Effector CD8-positive, alpha-beta T cell (primary cell): ENCODE measurements around the gene MRPS35.

Experiments used
- DNase-seq: peaks from one replicate; lab custom pipeline; 2025; lab: John Stamatoyannopoulos, UW

Gene MRPS35

DNA sequence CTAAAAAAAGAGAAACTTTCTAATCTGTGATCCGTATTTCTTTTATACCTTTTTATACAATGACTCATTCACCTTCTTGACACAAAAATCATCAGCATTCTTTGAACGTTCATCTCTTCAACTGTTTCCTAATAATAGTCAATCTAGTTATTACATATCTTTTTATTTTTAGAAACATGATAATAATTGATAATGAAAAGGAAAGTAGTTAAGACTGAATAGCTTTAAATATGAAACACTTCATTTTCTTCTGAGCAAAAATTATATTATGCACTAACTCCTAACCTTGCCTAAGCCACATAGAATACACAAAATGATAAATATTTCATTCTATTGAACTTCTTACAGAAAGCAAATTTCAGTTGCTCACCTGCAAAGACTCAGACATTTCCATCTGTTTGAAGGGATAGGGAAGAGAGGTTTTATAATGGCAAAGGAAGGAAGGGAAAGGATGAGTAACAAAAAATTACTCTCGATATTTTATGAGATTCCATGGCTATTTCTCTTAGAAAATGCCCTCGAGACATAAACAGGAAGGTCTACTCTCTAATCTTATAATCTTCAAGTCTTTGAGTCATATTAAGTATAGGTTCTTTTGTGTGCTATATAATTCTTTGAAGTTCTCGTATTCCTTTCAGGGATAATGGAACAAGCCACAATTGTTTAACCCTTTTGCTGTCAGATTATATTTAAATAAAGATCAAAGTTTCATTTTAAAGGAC is 61.9 kb downstream of the MRPS35 start:
- no peak for DNase-seq

DNA sequence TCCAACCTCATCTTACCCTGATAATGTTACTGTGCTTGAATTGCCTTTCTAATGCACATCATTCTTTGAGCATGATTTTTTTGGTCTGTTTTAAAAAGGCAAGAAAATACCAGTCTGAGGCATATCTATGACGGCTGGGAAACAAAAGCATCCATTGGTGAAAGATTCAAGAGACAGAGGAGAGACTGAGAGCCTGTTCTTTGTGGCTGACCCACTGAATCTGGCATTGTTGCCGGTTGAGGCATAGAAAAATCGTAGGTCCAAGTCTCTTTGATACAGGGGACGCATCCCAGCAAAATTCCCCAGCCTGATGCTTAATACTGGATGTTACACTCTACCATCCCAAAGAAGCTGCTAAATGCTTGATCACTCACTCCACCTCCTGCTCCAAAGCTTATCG is 66.5 kb downstream of the MRPS35 start:
- no peak for DNase-seq

DNA sequence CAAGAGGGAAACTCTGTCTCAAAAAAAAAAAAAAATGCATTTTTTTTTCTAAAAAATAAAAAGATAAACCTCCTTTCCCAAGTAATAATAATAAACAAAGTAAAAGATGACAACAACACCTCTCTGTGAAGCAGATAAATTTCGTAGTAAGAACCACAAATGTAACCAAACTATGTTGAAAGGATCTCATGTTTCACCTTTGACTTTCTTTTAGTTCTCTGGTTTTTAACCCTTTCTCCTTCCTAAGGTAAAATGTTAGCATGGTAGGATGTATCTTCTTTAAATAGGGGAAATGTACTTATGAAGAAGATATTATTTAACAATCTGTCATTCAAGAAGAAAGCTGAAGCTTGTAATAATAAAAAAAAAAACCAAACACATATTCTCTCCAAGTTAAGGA is 67.6 kb downstream of the MRPS35 start:
- no peak for DNase-seq

DNA sequence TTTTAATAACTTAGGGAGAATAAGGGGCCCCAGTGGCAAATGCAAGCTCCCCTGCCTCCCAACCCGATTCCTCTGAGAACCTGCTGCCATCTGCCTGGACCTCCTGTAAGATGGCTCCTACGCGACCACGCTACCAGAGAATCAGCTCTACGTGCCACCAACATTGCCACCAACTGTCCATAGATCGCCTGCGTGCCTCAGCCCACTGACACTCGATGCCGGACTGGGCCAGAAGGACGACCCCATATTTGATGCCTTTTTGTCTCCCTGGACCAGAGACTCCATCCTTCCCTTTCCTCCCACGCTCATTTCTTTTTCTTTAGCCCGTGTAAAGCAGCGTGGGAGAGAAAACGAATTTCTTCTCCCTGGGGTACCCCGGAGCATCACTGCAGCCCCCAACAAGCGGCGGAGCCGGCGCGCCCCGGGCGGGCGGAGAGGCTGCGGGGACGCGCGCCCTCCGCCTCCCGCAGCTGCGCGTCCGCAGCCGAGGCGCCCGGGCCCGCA is 68.8 kb downstream of the MRPS35 start:
- DNase-seq: no peak

DNA sequence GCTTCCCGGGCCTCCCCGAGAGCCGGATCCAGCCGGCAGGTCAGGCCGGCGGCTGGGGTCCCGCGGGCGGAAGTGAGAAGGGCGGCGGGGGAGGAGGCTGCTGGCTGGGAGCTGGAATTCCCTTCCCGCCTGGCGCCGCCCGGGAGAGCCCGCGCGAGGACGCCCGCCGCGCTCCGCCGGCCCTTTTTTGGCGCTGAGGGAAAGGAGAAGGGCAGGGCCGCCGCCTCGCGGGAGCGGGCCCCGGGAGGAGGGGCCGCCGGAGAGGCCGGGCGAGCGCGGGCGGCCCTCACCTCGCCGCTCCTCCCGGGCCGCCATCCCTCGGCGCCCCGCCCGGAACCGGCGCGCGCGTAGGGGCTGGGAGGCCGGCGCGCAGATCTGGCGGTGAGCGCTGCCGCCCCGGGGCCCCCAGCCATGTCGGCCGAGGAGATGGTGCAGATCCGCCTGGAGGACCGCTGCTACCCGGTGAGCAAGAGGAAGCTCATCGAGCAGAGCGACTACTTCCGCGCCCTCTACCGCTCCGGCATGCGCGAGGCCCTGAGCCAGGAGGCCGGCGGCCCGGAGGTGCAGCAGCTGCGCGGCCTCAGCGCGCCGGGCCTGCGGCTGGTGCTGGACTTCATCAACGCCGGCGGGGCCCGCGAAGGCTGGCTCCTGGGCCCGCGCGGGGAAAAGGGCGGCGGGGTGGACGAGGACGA is 69.4 kb downstream of the MRPS35 start, which contains the start of the genes KLHL42 and MANSC4:
TSS of gene KLHL42 (plus strand) at position 314 of the 692 bp plus-strand sequence. CDS start at position 412, 98 bp downstream.
TSS of gene MANSC4 (minus strand) at position 317 of the 692 bp plus-strand sequence. CDS start 8,960 bp downstream, outside the sequence.
- peak; percentile 18 for DNase-seq

DNA sequence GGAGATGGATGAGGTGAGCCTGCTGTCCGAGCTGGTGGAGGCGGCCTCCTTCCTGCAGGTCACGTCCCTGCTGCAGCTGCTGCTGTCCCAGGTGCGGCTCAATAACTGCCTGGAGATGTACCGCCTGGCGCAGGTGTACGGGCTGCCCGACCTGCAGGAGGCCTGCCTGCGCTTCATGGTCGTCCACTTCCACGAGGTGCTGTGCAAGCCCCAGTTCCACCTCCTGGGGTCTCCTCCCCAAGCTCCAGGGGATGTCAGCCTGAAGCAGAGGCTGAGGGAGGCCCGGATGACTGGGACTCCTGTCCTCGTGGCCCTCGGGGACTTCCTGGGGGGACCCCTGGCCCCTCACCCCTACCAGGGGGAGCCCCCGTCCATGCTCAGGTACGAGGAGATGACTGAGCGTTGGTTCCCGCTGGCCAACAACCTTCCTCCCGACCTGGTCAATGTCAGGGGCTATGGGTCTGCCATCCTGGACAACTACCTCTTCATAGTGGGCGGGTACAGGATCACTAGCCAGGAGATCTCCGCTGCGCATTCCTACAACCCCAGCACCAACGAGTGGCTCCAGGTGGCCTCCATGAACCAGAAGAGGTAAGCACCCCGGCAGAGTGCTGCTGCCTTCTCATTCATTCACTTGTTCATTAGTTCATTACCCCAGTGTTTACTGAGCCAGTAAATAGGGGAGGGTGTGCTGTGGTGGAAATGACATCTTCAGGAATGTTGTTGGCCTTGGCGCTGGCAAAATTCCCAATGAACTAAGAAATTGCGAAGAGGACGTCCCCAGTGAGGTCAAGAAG is 70.2 kb downstream of the MRPS35 start:
- no peak for DNase-seq

DNA sequence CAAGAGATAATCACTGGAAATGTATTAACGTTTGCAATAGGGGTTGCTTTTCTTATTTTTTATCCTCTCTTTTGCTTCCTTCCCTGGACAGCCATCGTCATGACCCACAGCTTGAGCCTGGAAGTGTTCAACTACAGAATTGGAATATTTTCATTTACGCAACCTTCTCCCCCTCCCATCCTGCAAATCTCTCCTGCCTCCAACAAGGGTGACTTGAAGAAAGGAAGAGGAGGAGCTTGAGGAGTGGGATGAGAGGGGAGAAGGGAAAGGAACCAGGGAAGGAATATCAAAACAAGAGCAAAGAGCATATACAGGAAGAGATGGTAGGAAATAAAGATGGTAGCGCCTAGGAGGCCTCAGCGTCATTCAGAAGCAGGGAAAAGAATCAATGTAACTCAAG is 71.0 kb downstream of the MRPS35 start:
- DNase-seq: no peak

DNA sequence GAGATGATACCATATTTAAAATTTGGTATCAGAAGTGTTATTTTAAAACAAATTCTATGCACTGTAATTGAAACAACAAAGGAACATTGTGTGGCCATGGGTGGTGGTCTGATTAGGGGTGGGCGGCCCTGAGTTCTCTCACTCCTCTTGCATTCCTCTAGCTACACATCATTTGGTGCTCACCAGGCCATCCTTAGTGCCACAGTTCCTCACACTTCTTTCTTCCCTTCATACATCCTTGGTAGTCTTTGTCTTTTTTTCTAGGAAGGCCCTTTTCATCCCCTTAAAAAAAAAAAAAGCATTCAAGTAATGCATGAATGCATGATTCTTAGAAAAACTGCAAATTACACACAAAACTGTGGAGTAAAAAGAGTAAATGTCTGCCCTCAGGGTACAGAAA is 71.8 kb downstream of the MRPS35 start:
- no peak for DNase-seq

DNA sequence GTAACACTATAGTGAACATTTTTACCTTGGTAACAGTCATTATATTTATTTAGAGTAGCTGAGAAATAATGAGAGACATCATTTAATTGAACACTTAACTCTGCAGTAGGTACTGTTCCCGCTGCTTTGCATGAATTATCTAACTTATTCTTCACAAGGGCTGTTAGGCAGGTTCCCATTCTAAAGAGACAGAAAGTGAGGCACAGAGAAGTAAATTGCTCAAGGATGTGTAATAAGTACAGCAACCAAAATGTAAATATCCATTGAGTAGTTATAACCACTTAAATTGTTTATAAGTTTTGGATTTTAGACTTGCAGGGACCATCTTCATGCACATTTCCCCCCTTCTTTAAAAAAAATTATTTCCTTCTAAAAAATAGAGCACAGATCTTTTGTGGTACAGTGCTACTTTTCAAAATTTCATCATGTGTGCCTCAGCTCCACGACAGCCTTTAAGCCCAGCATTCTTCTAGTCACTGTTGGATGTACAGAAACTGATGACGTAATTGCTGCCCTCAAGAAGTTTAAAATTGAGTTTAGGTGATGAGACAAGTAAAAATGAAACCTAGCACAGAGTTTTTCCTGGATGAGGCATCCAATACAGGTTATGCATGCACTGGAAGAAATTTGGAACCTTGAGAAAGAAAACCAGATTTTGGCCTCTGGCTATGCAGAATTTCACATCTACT is 75.4 kb downstream of the MRPS35 start:
- DNase-seq: no peak

DNA sequence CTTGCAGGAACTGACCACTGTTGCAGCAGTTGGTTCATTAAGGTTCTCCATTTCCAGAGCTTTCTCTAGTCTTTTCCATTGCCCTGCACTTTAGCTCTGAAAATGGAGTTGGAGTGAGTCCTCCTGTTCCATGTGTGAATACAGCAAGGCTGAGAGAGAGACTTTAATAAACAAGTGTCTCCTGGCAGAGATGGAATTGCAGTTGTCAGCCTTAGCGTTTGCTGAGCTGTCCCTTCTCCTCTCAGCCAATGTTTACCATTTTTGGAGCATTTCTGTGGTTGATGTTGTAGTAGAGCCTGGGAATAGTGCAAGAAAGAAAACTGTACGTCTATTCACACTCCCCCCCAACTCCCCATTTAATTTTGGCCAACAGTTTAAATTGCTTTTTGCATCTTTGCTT is 76.9 kb downstream of the MRPS35 start:
- DNase-seq: no peak

DNA sequence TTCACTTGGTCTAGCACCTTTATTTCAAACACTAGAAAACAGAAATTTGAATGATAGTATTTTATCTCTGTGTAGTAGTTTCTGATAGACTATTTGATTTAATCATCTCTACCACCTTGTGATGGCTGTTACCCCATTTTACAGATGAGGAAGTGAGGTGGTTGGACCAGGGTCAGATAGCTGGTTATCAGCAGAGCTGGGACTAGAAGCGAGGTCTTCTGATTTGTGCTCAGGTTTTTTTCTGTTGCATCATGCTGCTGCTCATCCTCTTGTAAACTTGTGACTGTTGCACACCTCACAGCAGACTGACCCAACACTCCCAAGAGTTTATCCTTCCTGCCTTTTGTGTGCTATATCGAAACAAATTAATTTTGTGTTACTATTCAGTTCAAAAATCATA is 79.5 kb downstream of the MRPS35 start:
- no peak for DNase-seq

DNA sequence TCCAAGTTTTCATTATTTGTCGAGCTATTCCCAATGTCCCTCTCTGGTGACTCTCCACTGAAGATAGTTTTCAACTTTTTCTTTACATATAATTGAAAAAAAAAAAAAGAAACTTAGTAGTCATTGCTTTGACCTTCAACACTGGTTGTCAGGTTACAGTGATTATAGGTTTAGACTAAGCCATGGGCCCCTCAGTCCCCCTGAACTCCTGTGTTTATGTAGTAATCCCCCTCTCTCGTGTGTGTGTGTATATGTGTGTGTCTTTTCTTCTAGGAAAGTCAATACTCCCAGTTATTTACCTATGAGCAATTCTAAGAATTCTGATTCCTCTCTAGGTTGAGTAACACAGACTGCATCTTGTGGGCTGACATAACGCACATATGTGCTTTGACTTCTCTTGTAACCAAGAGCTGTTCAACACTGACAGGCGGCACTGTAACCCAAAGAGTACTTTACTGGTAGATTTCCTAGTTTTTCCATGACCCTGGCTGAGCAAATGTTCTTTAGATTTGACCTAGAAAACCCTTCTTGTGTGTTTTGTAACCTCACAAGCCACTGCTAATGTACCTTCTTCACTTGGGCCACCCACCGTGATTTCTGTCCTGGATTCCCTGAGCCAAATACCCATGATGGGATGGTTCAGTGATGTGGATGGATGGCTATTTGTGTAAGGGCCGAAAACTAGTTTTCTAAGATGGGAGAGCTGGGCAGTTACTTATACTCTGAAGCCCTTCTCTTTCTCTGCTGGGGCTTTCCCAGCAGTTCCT is 84.4 kb downstream of the MRPS35 start:
- no peak for DNase-seq

DNA sequence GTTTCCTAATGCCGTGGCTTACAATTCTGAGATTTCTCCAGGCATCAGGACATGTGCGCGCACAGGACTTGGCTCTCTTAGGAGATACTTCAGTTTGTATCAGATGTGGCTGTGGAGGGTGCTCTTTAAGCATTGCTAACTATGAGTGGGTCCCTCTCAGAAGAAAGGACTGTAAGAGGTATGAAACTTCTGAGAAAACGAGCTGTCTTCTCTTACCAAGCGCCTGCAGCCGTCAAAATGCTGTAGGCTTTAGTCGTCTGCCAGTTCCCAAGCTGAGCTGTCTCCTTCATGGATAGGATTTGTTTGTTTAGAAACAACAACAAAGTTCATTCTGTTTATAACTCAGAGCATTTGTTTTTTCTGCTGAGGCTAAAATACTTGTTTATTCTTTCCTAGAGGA is 85.5 kb downstream of the MRPS35 start:
- DNase-seq: no peak

DNA sequence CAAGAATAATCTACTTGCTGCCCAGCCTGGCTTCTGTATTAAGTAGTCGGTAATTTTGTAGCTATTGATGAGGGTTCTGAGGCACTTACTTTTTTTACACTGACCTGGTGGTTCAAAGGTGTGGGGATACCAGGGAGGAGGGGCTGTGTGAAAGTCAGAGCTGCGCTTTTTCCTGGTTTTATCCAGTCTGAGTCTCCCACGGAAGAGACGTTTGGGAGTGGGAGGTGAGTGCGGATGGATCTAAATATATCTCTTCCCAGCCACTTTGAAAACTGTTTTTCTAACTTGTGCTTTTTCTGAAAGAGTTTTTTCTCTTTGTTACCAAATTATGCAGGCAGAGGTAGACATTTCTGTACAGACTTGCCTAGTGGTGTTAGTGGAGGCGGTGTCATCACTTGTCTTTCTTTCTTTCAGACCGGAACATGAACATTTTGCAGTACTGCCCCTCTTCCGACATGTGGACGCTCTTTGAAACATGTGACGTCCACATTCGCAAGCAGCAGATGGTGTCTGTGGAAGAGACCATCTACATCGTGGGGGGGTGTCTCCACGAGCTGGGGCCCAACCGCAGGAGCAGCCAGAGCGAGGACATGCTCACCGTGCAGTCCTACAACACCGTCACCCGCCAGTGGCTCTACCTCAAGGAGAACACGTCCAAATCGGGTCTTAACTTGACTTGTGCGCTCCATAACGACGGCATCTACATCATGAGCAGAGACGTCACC is 86.8 kb downstream of the MRPS35 start:
- DNase-seq: no peak

DNA sequence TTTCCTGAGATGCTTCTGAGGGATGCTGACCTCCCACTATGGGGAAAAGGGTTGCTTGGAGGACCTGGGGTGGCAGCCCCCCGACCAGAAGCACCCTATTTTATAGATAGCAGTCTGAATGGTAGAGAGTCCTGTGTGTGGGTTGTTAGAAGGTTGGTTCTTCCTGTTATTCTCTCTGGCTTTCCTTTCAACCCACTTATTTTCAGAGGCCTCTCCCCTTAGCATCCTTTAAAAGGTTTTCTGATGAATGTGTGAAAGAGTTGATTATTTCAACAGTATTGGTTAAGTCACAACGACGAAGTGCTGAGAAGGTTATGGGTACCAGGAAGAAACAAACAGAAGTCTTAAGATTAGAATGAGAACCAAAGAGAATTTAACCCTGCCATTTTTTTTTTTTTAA is 90.2 kb downstream of the MRPS35 start:
- DNase-seq: no peak

DNA sequence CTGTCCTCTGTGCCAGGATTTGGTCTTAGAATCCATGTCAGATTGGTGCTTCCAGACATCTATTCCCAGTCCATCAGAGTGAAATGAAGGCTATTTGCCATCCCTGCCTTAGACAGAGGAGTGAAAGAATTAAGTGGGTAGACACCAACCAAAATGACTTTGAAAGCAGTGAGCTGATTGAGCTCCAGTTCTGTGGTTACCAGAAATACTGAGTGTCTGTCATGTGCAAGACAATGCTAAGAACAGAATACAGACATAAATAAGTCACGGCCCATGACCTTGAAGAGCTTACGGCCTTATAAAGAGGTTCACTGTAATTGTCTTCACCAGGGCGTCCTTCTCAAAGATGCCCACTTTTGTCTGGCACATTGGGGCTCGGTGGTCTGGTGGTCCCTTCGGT is 91.0 kb downstream of the MRPS35 start:
- DNase-seq: no peak

DNA sequence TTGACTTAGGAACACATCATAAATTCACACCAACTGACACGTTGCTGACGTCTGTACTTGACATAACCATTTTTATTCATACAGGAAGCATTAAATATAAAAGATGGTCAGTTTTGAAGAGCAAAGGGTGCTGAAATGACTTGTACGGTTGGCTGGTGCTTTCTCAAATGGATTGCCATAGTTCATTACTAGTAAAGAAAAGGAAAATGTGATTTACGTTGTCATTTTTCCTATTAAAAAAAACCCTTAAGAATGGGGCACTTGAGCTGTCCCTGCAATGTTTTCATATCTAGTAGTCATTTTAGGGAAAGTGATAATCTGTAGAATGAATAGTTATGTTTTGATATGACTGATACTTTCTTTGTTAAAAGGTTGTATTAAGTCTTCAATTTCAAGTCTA is 91.9 kb downstream of the MRPS35 start:
- DNase-seq: no peak

DNA sequence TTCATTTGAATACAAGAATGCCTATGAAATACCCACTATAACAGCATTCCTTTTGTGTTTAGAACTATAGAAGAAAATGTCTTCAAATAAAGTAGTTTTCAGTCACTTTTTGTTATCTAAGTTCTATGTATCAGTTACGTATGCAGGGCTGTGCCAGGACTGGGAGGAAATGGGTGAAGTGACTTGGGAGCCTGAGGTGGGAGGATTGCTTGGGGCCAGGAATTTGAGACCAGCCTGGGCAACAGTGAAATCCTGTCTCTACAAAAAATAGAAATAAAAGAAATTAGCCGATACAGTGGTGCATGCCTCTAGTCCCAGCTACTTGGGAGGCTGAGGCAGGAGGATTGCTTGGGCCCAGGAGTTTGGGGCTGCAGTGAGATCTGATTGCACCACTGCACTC is 92.3 kb downstream of the MRPS35 start:
- no peak for DNase-seq

DNA sequence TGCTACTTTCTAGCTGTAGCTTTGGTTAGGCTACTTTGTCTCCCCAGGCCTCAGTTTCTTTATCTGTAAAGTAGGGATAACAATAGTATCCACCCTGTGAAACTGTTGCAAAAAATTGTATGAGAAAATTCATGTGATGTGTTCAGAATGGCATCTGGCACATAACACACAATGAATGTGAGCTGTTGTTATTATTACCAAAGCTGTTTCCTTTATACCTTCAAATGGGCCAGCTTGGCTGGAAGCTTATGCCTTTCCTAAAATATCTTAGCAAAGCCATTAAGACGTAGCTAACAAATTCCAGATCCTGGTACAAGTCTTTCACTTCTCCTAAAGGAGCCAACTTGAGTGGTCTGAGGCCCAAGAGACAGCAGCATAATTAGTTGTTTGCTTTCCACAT is 94.6 kb downstream of the MRPS35 start:
- no peak for DNase-seq
